ENCODE results near the gene GTSE1. TPM values are rescaled to one million over a fixed set of nuclear protein-coding genes. Genes with fewer than 3 reads are reported as not detected.

Gene GTSE1
- total and polyA plus RNA-seq, 4 donors, result 1.0 to 2.3 (median 1.2) TPM

GRCh38 chr22:46256358-46256958 is 40.2 kb upstream of the GTSE1 start:
- H3K9ac ChIP-seq (ENCODE audit: insufficient read depth in 1 of 2, low read length in 2 of 2), result no peak overlapping the region
- H3K27me3 ChIP-seq (ENCODE audit: control insufficient read depth in 3 of 3, insufficient read depth in 3 of 3, low read length in 2 of 3), result peaks cover 0 to 13% (median 6%) of the 10 kb centered on the region in 3 donors
- H3K36me3 ChIP-seq (ENCODE audit: control insufficient read depth in 4 of 4, insufficient read depth in 4 of 4, low read length in 4 of 4), result no peaks in the 10 kb centered on the region
- DNase-seq, result no peak
- 76 to 91% methylated on average over 8 of the region's 8 CpGs for WGBS, 2 donors
- TF ChIP-seq CTCF (IDR thresholded peaks at IDR 0.05; ENCODE audit: control extremely low read depth, extremely low read depth), result no peak
- no peak overlapping the region for H3K4me3 ChIP-seq
- no peaks in the 10 kb centered on the region for H3K4me1 ChIP-seq (ENCODE audit: control insufficient read depth in 5 of 5, insufficient read depth in 5 of 5, low read length in 5 of 5)
- ATAC-seq (ENCODE audit: insufficient read depth, low FRiP score), result no peak
- H3K9me3 ChIP-seq (ENCODE audit: control insufficient read depth in 4 of 4, insufficient read depth in 3 of 4, low read length in 3 of 4), result peaks cover 0 to 19% (median 0%) of the 10 kb centered on the region in 4 donors
- no peak overlapping the region for H3K27ac ChIP-seq (ENCODE audit: low read depth in 1 of 2, low read length in 1 of 2)

GRCh38 chr22:46259374-46259773 is 37.3 kb upstream of the GTSE1 start:
- ATAC-seq (ENCODE audit: insufficient read depth, low FRiP score) (no peak), DNase-seq (no peak)
- Histone ChIP-seq H3K4me3 (no peak overlapping the region), H3K9ac (ENCODE audit: insufficient read depth in 1 of 2, low read length in 2 of 2) (no peak overlapping the region), H3K9me3 (ENCODE audit: control insufficient read depth in 4 of 4, insufficient read depth in 3 of 4, low read length in 3 of 4) (peaks cover 0 to 19% (median 0%) of the 10 kb centered on the region in 4 donors), H3K36me3 (ENCODE audit: control insufficient read depth in 4 of 4, insufficient read depth in 4 of 4, low read length in 4 of 4) (no peaks in the 10 kb centered on the region), H3K27me3 (ENCODE audit: control insufficient read depth in 3 of 3, insufficient read depth in 3 of 3, low read length in 2 of 3) (peaks cover 0 to 31% (median 19%) of the 10 kb centered on the region in 3 donors), H3K4me1 (ENCODE audit: control insufficient read depth in 5 of 5, insufficient read depth in 5 of 5, low read length in 5 of 5) (peaks cover 0 to 8% (median 0%) of the 10 kb centered on the region in 5 donors), H3K27ac (ENCODE audit: low read depth in 1 of 2, low read length in 1 of 2) (no peak overlapping the region)
- WGBS, 2 donors, result 29 to 63% methylated on average over 12 of the region's 12 CpGs
- no peak for TF ChIP-seq CTCF (IDR thresholded peaks at IDR 0.05; ENCODE audit: control extremely low read depth, extremely low read depth)

- DNase-seq, result no peak
- 79 to 80% methylated on average over 6 of the region's 6 CpGs for WGBS, 2 donors
- H3K9me3 ChIP-seq (ENCODE audit: control insufficient read depth in 4 of 4, insufficient read depth in 3 of 4, low read length in 3 of 4), result peaks cover 0 to 19% (median 0%) of the 10 kb centered on the region in 4 donors
These were observed 36.6 kb upstream of the GTSE1 start for GRCh38 chr22:46260038-46260437.

More at GRCh38 chr22:46260038-46260437, 36.6 kb upstream of the GTSE1 start:
- Histone ChIP-seq H3K36me3 (ENCODE audit: control insufficient read depth in 4 of 4, insufficient read depth in 4 of 4, low read length in 4 of 4) (no peaks in the 10 kb centered on the region), H3K9ac (ENCODE audit: insufficient read depth in 1 of 2, low read length in 2 of 2) (no peak overlapping the region), H3K4me3 (no peak overlapping the region), H3K27me3 (ENCODE audit: control insufficient read depth in 3 of 3, insufficient read depth in 3 of 3, low read length in 2 of 3) (peaks cover 0 to 31% (median 19%) of the 10 kb centered on the region in 3 donors), H3K4me1 (ENCODE audit: control insufficient read depth in 5 of 5, insufficient read depth in 5 of 5, low read length in 5 of 5) (peaks cover 0 to 8% (median 0%) of the 10 kb centered on the region in 5 donors), H3K27ac (ENCODE audit: low read depth in 1 of 2, low read length in 1 of 2) (no peak overlapping the region)
- TF ChIP-seq CTCF (IDR thresholded peaks at IDR 0.05; ENCODE audit: control extremely low read depth, extremely low read depth), result no peak
- no peak for ATAC-seq (ENCODE audit: insufficient read depth, low FRiP score)
